ENCODE data around the gene SKAP2. TPM values are rescaled to one million over a fixed set of nuclear protein-coding genes. Genes with fewer than 3 reads are reported as not detected.
A peak's percentile ranks its signal among the peaks of the same experiment; 100 is the strongest.

The SKAP2 gene
- total RNA-seq, 6 donors from 2014 or later, result 21.7 to 57.2 (median 32.6) TPM

DNA sequence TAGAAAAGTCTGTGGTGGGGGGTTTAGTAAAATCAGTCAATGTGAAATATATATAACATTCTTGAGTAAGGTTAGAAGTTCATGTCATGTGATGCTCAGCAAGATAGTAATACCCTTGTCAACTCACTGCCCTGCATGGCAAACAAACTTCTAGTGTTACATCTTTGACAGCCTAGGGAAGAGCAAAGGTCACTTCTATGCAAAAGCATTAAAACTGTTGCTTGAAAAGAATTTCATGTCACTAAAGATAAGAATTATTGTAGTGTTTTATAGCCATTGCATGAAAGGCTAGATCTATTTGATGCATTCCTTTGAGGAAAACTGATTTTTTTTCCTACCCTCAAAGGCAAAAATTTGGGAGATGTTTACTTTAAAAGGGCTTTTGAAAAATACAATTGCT, 176.0 kb downstream of the SKAP2 start:
- ATAC-seq (ENCODE audit: low FRiP score in 2 of 2) (no peak), DNase-seq (no peak)
- Histone ChIP-seq H3K27me3 (no peaks in the 10 kb centered on the region), H3K36me3 (no peaks in the 10 kb centered on the region), H3K9me3 (no peaks in the 10 kb centered on the region), H3K4me3 (no peak overlapping the region), H3K27ac (peak overlapping the region in 1 of 4 donors; percentile 73), H3K4me1 (peaks cover 27 to 35% (median 30%) of the 10 kb centered on the region in 4 donors)
- TF ChIP-seq, protein P1, sequence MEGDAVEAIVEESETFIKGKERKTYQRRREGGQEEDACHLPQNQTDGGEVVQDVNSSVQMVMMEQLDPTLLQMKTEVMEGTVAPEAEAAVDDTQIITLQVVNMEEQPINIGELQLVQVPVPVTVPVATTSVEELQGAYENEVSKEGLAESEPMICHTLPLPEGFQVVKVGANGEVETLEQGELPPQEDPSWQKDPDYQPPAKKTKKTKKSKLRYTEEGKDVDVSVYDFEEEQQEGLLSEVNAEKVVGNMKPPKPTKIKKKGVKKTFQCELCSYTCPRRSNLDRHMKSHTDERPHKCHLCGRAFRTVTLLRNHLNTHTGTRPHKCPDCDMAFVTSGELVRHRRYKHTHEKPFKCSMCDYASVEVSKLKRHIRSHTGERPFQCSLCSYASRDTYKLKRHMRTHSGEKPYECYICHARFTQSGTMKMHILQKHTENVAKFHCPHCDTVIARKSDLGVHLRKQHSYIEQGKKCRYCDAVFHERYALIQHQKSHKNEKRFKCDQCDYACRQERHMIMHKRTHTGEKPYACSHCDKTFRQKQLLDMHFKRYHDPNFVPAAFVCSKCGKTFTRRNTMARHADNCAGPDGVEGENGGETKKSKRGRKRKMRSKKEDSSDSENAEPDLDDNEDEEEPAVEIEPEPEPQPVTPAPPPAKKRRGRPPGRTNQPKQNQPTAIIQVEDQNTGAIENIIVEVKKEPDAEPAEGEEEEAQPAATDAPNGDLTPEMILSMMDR (IDR thresholded peaks at IDR 0.05), result no peak
- TF ChIP-seq EP300 (IDR thresholded peaks at IDR 0.05) (no peak), POLR2A (IDR thresholded peaks at IDR 0.05) (no peak), POLR2AphosphoS5 (IDR thresholded peaks at IDR 0.05) (no peak)

DNA sequence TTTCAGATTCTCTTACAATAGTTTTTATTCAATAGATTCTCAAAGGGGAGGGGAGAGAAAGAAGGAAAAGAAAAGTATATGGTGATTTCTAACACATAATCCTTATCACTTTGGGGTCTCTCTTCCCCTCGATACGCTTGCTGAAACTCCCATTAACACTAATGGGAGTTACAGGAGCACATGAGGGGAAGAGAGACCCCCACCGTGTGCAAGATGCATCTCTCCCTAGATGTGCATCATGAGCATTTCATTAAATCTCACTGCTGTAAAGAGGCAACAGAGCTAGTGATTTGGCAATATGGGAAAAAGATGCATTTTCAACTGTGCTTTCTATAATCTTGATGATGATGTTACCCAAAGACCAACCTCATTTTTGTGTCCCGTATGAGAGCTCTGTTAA, 177.4 kb downstream of the SKAP2 start:
- ATAC-seq (ENCODE audit: low FRiP score in 2 of 2), result no peak
- Histone ChIP-seq H3K4me1 (peaks cover 27 to 35% (median 30%) of the 10 kb centered on the region in 4 donors), H3K27ac (peak overlapping the region; percentile 15 to 63 (median 58))

DNA sequence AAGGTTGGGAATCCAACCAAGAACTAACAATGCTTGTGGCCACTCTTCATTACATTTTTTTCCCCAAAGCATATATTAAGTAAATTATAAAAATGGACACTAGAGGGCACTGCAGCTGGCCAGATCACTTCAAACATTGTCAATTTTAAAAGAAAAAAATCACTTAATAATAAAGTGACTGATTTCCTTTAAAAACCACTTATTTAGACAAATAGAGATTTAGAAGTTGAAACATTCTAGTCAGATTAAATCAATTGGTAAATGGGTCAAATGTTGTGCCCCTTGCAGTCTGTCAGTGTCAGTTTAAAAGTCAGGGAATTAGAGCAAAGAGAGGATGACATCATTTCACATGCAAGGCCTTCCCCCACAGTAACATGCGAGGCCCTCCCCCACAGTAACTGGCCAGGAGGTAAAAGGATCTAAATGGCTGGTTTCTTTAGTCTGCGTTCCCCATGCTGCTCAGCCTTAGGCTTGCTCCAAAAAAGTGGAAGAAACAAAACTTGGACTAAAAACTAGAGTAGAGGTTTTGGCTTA, 177.9 kb downstream of the SKAP2 start:
- Histone ChIP-seq H3K9me3 (no peaks in the 10 kb centered on the region), H3K27me3 (no peaks in the 10 kb centered on the region), H3K36me3 (no peaks in the 10 kb centered on the region), H3K4me3 (no peak overlapping the region), H3K27ac (peak overlapping the region; percentile 15 to 63 (median 58)), H3K4me1 (peaks cover 27 to 30% (median 30%) of the 10 kb centered on the region in 4 donors)
- no peak for TF ChIP-seq POLR2AphosphoS5 (IDR thresholded peaks at IDR 0.05)
- no peak for TF ChIP-seq POLR2A (IDR thresholded peaks at IDR 0.05)
- TF ChIP-seq, protein P1 (IDR thresholded peaks at IDR 0.05), result peak; percentile 40 to 60 (median 53)
- TF ChIP-seq EP300 (IDR thresholded peaks at IDR 0.05), result no peak
- 29 to 33% methylated on average over 2 of the region's 2 CpGs for WGBS, 2 donors
- peak in 1 of 2 donors; percentile 90 for ATAC-seq (ENCODE audit: low FRiP score in 2 of 2)
- no peak for DNase-seq

More for the DNA sequence above, 177.4 kb downstream of the SKAP2 start:
- no peaks in the 10 kb centered on the region for H3K9me3 ChIP-seq
- H3K27me3 ChIP-seq, result no peaks in the 10 kb centered on the region
- TF ChIP-seq POLR2AphosphoS5 (IDR thresholded peaks at IDR 0.05), result no peak
- TF ChIP-seq, protein P1 (IDR thresholded peaks at IDR 0.05), result no peak
- no peak for TF ChIP-seq EP300 (IDR thresholded peaks at IDR 0.05)
- TF ChIP-seq POLR2A (IDR thresholded peaks at IDR 0.05), result no peak
- 69 to 72% methylated on average over 4 of the region's 4 CpGs for WGBS, 2 donors
- DNase-seq, result no peak
- H3K36me3 ChIP-seq, result no peaks in the 10 kb centered on the region
- H3K4me3 ChIP-seq, result no peak overlapping the region

DNA sequence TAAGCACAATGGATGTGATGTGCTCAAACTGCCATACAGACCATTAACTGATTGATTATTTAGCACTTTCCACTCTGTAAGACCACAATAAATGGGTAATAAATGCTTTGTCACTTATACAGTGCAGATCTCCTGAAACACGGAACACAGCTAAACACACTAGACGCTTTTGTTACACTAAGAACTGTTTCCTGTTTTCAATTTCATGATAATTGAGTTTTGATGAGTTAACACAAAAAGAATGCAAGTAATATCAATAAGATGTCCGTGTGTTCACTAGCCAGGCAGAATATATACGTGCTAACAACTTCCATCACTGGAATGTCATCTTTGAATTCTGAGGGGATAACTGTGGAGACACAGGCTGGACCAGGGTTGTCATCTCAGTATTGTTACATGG, 178.8 kb downstream of the SKAP2 start:
- H3K4me3 ChIP-seq, result no peak overlapping the region
- H3K9me3 ChIP-seq, result no peaks in the 10 kb centered on the region
- ATAC-seq (ENCODE audit: low FRiP score in 2 of 2) (no peak), DNase-seq (no peak)
- TF ChIP-seq, protein P1 (IDR thresholded peaks at IDR 0.05), result no peak
- TF ChIP-seq POLR2A (IDR thresholded peaks at IDR 0.05) (no peak), EP300 (IDR thresholded peaks at IDR 0.05) (no peak), POLR2AphosphoS5 (IDR thresholded peaks at IDR 0.05) (no peak)
- H3K36me3 ChIP-seq, result no peaks in the 10 kb centered on the region
- H3K27ac ChIP-seq, result peak overlapping the region in 2 of 4 donors; percentile 58 to 63
- 24 to 30% methylated on average over 4 of the region's 4 CpGs for WGBS, 2 donors
- H3K4me1 ChIP-seq, result peaks cover 28 to 31% (median 30%) of the 10 kb centered on the region in 4 donors
- no peaks in the 10 kb centered on the region for H3K27me3 ChIP-seq

DNA sequence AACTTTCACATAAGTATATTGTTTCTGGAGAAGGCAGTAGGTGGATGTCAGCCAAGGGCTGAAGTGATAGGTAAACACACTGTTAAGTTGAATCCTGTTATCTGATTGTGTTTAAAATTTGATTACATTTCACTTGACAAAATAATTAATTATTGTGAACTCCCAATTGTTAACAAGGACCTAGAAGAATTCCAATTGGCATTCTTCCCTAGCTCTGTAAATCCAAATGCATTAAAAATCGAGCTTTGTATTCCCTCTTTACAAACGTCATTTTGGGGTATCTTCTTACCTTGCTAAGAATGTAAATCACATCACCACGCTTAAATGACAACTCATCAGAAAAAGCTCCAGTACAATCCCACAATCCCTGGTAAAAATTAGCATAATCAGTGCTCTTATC, 179.9 kb downstream of the SKAP2 start:
- WGBS, 2 donors, result 34 to 49% methylated on average over 3 of the region's 3 CpGs
- H3K27me3 ChIP-seq, result no peaks in the 10 kb centered on the region
- TF ChIP-seq POLR2A (IDR thresholded peaks at IDR 0.05), result no peak
- no peak for TF ChIP-seq EP300 (IDR thresholded peaks at IDR 0.05)
- TF ChIP-seq, protein P1 (IDR thresholded peaks at IDR 0.05), result no peak
- no peak for TF ChIP-seq POLR2AphosphoS5 (IDR thresholded peaks at IDR 0.05)
- ATAC-seq (ENCODE audit: low FRiP score in 2 of 2), result no peak
- H3K4me1 ChIP-seq, result peaks cover 22 to 26% (median 24%) of the 10 kb centered on the region in 4 donors
- H3K27ac ChIP-seq, result peak overlapping the region in 1 of 4 donors; percentile 58
- no peaks in the 10 kb centered on the region for H3K36me3 ChIP-seq
- no peak for DNase-seq
- no peak overlapping the region for H3K4me3 ChIP-seq
- no peaks in the 10 kb centered on the region for H3K9me3 ChIP-seq
